Daoy (cell line): ENCODE results near the gene PARP1. TPM values are rescaled to one million over a fixed set of nuclear protein-coding genes. Genes with fewer than 3 reads are reported as not detected.

Source experiments
- total RNA-seq: library from RNA; depleted of rRNA; stranded (reverse); fragments of >200 nt; shearing (Covaris generic); gene quantifications from 2 replicates; pipeline ENCODE4 v1.2.3, GENCODE V29; 2014; rRNA removed

PARP1 gene
- total RNA-seq, 1 experiment from 2014 or later = 242 TPM

Other genes with a start within 250 kb of the PARP1 start
- 57.0 and 58.2 TPM in 2 replicates for gene ACBD3, start 221.4 kb downstream of the PARP1 start, total RNA-seq
- gene MIXL1, start 184.4 kb downstream of the PARP1 start, total RNA-seq = 0.17 TPM in 1 of 2 replicates, not detected in the other
- 18.9 and 23.8 TPM in 2 replicates for gene LIN9, start 98.9 kb downstream of the PARP1 start, total RNA-seq
- gene STUM, start 140.7 kb upstream of the PARP1 start, total RNA-seq = 0.45 TPM in 1 of 2 replicates, not detected in the other